DOHH2 (cell line): ENCODE results near the gene IGSF11.

Experiments
- CTCF ChIP-seq: fragments of 200-600 bp; sonication (generic); IDR thresholded peaks from one replicate; pipeline ENCODE4 v1.5.1; 2014; ENCODE audit warnings: antibody characterized with exemption, mild to moderate bottlenecking, low read depth, low read length; ENCODE audit not compliant: poor library complexity, severe bottlenecking
- EZH2phosphoT487 ChIP-seq: fragments of 200-600 bp; sonication (generic); IDR thresholded peaks from 2 replicates; pipeline ENCODE4 v1.6.1; 2017; ENCODE audit warnings: borderline replicate concordance, mild to moderate bottlenecking, antibody characterized with exemption, low read length, moderate library complexity, mixed read lengths

GRCh38 chr3:118938183-118938961, 96.3 kb downstream of the IGSF11 start:
- TF ChIP-seq CTCF = no peak
- TF ChIP-seq EZH2phosphoT487 = no peak
